Measurements from ENCODE around the gene YY1AP1. TPM values are rescaled to one million over a fixed set of nuclear protein-coding genes. Genes with fewer than 3 reads are reported as not detected.

YY1AP1 gene
- total RNA-seq, 1 experiment from 2014 or later = 57.5 TPM

GRCh38 chr1:155651861-155652661 is 36.5 kb downstream of the YY1AP1 start:
- no peak overlapping the region for H3K4ac ChIP-seq (ENCODE audit: low read depth, low read length)
- H3T11ph ChIP-seq (ENCODE audit: low read length) = no peak overlapping the region
- no peak for TF ChIP-seq CTCF (conservative IDR thresholded peaks at IDR 0.05)
- H2BK5ac ChIP-seq (ENCODE audit: insufficient read length, low read length) = no peak overlapping the region
- H3K9me3 Mint-ChIP-seq = peaks cover 2 to 6% of the 10 kb centered on the region in 2 experiments; a peak in 1 of 5 replicates
- H3K79me2 ChIP-seq (ENCODE audit: insufficient read depth, low read length) = no peaks in the 10 kb centered on the region
- H2AFZ ChIP-seq (ENCODE audit: low read length) = no peak overlapping the region
- no peak overlapping the region for H3K27ac ChIP-seq (ENCODE audit: insufficient read length, low read depth, low read length)
- H3K36me3 Mint-ChIP-seq (ENCODE audit: insufficient read depth in 1 of 3, low read depth in 3 of 3) = peaks cover 0 to 3% (median 2%) of the 10 kb centered on the region in 3 experiments; a peak in 3 of 7 replicates
- H2BK20ac ChIP-seq (ENCODE audit: low read depth, low read length, poor library complexity, severe bottlenecking) = no peak overlapping the region
- H3K4me1 ChIP-seq (ENCODE audit: insufficient read depth, low read length) = no peaks in the 10 kb centered on the region
- peaks cover 8 to 13% of the 10 kb centered on the region in 2 experiments for H3K4me1 Mint-ChIP-seq
- H4K20me1 ChIP-seq (ENCODE audit: control insufficient read depth, insufficient read depth, insufficient read length) = no peaks in the 10 kb centered on the region
- no peak overlapping the region for H4K8ac ChIP-seq (replicated peaks; ENCODE audit: insufficient read length, low read depth, low read length)
- H3K18ac ChIP-seq (ENCODE audit: insufficient read length, low read depth, low read length) = no peak overlapping the region
- H3K23me2 ChIP-seq (ENCODE audit: insufficient read length, low read depth, low read length, poor library complexity, severe bottlenecking) = no peaks in the 10 kb centered on the region
- DNase-seq = no peak
- no peak overlapping the region for H3K27ac Mint-ChIP-seq
- H3K4me3 Mint-ChIP-seq = no peak overlapping the region
- H3K4me2 ChIP-seq (ENCODE audit: insufficient read depth, insufficient read length, low read length) = no peak overlapping the region
- H4K91ac ChIP-seq (ENCODE audit: insufficient read length, low read depth, low read length) = no peak overlapping the region
- WGBS (ENCODE audit: extremely low coverage, insufficient read length, low lambda C conversion rate) = no CpG with 5 or more reads among the region's 3 CpGs
- no peak overlapping the region for H3K14ac ChIP-seq (ENCODE audit: insufficient read depth, low read length)
- H3K23ac ChIP-seq (ENCODE audit: insufficient read length, low read depth, low read length) = no peak overlapping the region
- no peaks in the 10 kb centered on the region for H3K79me1 ChIP-seq (ENCODE audit: insufficient read depth, low read depth, low read length, poor library complexity, severe bottlenecking)
- H2BK12ac ChIP-seq (ENCODE audit: insufficient read length, low read depth, low read length) = no peak overlapping the region
- peaks cover 4% of the 10 kb centered on the region for H3K27me3 Mint-ChIP-seq (ENCODE audit: low read depth)
- H2BK15ac ChIP-seq (ENCODE audit: low read depth, low read length) = no peak overlapping the region
- no peak overlapping the region for H2AK5ac ChIP-seq (ENCODE audit: insufficient read length, low read length)
- H3K9me3 ChIP-seq (ENCODE audit: control insufficient read depth, low read depth, low read length) = peaks cover 6% of the 10 kb centered on the region
- no peak overlapping the region for H4K5ac ChIP-seq (ENCODE audit: insufficient read length, low read depth, low read length)
- H2BK120ac ChIP-seq (ENCODE audit: low read depth, low read length, poor library complexity, severe bottlenecking) = no peak overlapping the region
- H3K9ac ChIP-seq (ENCODE audit: extremely low read depth, insufficient read length, low read length) = no peak overlapping the region
- H3K27me3 ChIP-seq (ENCODE audit: insufficient read depth, low read length) = no peaks in the 10 kb centered on the region
- no peak overlapping the region for H3K56ac ChIP-seq (ENCODE audit: insufficient read length, low read depth, low read length)

Measured in H9 (cell line).